ENCODE data around the gene UBE4B. TPM values are rescaled to one million over a fixed set of nuclear protein-coding genes. Genes with fewer than 3 reads are reported as not detected.

Gene UBE4B
- total and polyA plus RNA-seq, 10 of the 15 experiments (the other 5 are each of a cell fraction or from before 2014, with no cell fraction given) = 2.9 to 32.6 (median 20.7) TPM

DNA sequence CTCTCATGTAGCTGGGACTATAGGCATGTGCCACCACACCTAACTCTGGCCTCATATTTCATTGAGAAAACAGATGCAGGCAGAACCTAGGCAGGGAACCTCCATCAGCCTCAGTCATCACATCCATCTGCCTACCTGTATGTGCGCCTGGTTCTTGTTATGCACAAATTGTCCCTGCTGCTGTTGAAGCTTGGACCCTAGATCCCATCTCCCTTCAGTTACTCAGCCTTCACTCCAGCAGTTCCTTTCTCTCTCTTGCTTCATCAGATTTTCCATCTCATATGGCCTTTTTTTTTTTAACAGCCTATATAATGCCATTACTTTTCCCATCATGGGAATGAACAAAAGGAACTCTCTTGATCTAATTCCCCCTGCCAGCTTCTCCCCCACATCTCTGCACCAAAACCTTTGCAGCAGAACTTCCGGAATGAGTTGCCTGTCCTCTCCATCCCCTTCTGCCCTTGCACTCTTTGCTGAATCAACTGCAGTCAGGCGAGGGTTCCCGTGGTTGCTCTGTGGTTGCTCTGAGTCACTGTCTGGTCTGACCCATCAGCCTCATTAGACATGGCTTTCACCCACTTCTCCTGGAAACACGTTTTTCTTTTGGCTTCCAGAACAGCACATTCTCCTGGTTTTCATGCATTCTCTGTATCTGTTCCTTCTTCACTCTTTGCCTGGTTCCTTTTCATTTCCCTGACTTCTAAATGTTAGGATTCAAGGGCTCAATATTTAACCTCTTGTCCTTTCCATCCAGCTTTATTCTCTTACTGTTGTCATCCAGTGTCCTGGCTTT is 41.5 kb downstream of the UBE4B start (continued):
- TF ChIP-seq SMC3 (IDR thresholded peaks at IDR 0.05; ENCODE audit: borderline replicate concordance, low read length) (no peak), CBX5 (IDR thresholded peaks at IDR 0.05; ENCODE audit: low read depth) (no peak), MTA2 (IDR thresholded peaks at IDR 0.05; ENCODE audit: low read depth) (no peak), NR2C1 (IDR thresholded peaks at IDR 0.05) (no peak), HDGF (IDR thresholded peaks at IDR 0.05) (no peak), RUNX3 (IDR thresholded peaks at IDR 0.05; ENCODE audit: low read length) (peak; percentile 91), ZSCAN29 (IDR thresholded peaks at IDR 0.05) (no peak), CREB1 (IDR thresholded peaks at IDR 0.05; ENCODE audit: low read depth) (no peak), SP1 (IDR thresholded peaks at IDR 0.05; ENCODE audit: low read depth, low read length) (no peak), FOXM1 (IDR thresholded peaks at IDR 0.05; ENCODE audit: low read depth, low read length) (no peak), CHD2 (IDR thresholded peaks at IDR 0.05; ENCODE audit: borderline replicate concordance, low read depth, low read length) (no peak), BHLHE40 (IDR thresholded peaks at IDR 0.05; ENCODE audit: borderline replicate concordance in 1 of 2, low read depth in 2 of 2, low read length in 1 of 2) (peak; percentile 4 to 64; a peak in 2 of 4 replicates), E2F4 (IDR thresholded peaks at IDR 0.05; ENCODE audit: low read depth, low read length) (no peak), BACH1 (IDR thresholded peaks at IDR 0.05; ENCODE audit: borderline replicate concordance) (0 out of 2 replicates have a peak, but pooled peaks have one; percentile 16), ZNF592 (IDR thresholded peaks at IDR 0.05) (no peak), IRF5 (IDR thresholded peaks at IDR 0.05; ENCODE audit: borderline replicate concordance) (no peak), CTCF (IDR thresholded peaks at IDR 0.05 in 2 of 3, conservative IDR thresholded peaks at IDR 0.05 in 1 of 3; ENCODE audit: control insufficient read depth in 2 of 3, extremely low read depth in 1 of 3, insufficient read depth in 1 of 3, low read depth in 3 of 3, low read length in 3 of 3) (no peak), ZBED1 (IDR thresholded peaks at IDR 0.05; ENCODE audit: borderline replicate concordance) (no peak), NFIC (IDR thresholded peaks at IDR 0.05; ENCODE audit: low read depth, low read length) (no peak), SMAD1 (IDR thresholded peaks at IDR 0.05; ENCODE audit: low read depth, partially characterized antibody) (no peak)
- TF ChIP-seq, protein P1, sequence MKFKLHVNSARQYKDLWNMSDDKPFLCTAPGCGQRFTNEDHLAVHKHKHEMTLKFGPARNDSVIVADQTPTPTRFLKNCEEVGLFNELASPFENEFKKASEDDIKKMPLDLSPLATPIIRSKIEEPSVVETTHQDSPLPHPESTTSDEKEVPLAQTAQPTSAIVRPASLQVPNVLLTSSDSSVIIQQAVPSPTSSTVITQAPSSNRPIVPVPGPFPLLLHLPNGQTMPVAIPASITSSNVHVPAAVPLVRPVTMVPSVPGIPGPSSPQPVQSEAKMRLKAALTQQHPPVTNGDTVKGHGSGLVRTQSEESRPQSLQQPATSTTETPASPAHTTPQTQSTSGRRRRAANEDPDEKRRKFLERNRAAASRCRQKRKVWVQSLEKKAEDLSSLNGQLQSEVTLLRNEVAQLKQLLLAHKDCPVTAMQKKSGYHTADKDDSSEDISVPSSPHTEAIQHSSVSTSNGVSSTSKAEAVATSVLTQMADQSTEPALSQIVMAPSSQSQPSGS (IDR thresholded peaks at IDR 0.05; ENCODE audit: low read length) = no peak
